HG03521 (cell line): ENCODE data around the gene BRMS1.
A peak's percentile ranks its signal among the peaks of the same experiment; 100 is the strongest.
"Not testable (repeated sequence)": the region's sequence is repeated elsewhere in the genome, so short reads cannot be mapped to it uniquely, and the experiment has no call there.

ENCODE experiments used
- ATAC-seq: cut with Tn5 transposase; IDR thresholded peaks from one replicate; pipeline ENCODE4 v1.9.1; 2021; ENCODE audit warnings: mild to moderate bottlenecking, moderate library complexity; ENCODE audit not compliant: unreplicated experiment

Gene BRMS1, protein sequence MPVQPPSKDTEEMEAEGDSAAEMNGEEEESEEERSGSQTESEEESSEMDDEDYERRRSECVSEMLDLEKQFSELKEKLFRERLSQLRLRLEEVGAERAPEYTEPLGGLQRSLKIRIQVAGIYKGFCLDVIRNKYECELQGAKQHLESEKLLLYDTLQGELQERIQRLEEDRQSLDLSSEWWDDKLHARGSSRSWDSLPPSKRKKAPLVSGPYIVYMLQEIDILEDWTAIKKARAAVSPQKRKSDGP

DNA sequence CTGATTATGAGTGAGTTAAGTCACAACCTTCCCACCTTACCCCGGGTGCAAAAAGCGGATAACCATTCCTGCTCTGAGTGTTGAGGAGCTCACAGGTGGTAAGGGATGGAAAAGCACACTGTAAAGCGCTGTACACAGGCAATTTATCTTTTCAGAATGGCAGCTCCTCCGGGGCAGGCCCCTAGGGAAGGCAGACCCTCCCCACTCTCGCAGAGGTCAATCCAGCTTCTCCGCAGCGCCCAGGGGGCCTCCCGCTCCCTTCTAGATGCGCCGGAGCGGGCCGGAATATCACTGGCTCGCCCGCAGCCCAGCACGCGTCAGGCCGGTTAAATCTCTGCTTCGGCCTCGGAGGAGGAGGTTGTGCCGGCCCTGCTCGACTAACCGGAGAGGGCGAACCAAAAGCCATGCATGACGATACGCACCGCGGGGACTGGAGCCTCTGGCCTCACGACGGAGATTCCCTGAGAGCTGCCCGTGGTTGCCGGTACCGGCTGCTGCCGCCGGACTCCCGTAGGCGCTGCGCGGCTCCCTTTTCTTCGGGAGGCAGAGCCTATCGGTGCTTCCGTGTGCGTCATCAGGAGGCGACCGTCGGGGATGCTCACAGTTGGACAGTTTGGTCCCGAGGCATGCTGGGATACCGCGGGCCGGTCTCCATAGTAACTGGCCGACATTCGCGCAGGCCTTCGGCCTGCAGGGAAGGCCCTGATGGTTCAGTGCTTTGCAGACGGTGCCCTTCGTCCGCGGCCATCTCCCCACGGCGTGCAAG lies at the start of gene BRMS1:
TSS of gene BRMS1 (minus strand) at position 555 of the 766 bp plus-strand sequence. CDS start 2,870 bp downstream, outside the sequence.
- peak; percentile 64 for ATAC-seq

DNA sequence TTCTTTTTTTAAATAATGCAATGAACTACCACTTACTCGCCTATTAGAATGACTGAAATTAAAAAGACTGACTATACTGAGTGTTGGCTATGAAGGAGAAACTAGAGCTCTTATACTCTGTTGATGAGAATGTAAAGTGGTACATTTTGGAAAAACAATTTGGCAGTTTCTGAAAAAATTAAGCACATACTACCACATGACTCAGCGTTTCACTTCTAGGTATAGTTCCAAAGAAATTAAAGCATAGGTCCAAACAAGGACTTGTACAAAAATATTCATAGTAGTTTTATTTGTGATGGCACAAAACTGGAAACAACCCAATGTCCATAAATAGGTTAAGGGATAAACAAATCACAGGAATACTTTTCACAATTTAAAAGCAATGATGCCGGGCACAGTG lies 49.0 kb upstream of the BRMS1 start:
- no peak for ATAC-seq

DNA sequence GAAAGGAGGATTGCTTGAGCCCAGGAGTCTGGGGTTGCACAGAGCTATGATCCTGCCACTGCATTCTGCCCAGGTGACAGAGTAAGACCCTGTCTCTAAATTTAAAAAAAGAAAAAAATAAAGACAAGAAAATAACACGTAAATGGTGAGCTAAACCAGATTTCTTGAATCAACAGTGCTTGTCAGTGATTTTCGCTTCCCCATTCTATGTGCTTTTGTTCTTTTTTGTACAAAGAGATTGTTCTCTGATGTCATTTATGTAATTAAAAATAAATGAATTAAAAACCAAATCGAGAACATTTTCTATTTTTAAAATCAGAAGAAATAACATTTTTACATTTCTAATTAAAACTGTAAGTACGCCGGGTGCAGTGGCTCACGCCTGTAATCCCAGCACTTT lies 46.4 kb upstream of the BRMS1 start:
- ATAC-seq, result no peak

DNA sequence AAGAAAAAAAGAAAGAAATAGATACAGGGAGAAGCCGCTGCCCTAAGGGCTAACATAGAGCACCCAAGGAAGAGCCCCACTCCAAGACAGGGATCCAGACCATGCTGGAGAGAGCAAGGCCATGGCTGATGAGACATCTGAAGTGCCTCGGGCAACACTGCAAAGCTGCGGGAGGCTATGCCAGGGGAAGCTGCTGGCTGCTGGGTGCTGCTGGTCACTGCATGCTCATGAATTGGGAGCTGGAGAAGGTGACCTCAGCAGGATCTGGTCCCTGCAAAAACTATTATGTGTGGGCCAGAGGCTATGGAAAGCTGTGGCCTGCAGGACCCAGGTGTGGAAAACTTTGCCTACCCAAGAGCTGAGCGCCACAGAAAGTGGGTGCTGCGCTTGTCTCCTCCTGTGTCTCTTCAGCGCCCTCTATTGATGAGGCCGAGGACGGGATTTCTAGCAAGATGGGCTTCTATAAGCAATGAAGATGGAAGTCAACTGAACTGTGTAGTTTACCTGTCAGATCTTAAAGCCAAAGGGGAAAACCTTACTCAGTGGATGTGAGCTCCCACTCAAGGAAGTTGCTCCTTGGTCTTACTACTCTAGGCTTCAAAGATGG lies 44.0 kb upstream of the BRMS1 start:
- ATAC-seq, result no peak

DNA sequence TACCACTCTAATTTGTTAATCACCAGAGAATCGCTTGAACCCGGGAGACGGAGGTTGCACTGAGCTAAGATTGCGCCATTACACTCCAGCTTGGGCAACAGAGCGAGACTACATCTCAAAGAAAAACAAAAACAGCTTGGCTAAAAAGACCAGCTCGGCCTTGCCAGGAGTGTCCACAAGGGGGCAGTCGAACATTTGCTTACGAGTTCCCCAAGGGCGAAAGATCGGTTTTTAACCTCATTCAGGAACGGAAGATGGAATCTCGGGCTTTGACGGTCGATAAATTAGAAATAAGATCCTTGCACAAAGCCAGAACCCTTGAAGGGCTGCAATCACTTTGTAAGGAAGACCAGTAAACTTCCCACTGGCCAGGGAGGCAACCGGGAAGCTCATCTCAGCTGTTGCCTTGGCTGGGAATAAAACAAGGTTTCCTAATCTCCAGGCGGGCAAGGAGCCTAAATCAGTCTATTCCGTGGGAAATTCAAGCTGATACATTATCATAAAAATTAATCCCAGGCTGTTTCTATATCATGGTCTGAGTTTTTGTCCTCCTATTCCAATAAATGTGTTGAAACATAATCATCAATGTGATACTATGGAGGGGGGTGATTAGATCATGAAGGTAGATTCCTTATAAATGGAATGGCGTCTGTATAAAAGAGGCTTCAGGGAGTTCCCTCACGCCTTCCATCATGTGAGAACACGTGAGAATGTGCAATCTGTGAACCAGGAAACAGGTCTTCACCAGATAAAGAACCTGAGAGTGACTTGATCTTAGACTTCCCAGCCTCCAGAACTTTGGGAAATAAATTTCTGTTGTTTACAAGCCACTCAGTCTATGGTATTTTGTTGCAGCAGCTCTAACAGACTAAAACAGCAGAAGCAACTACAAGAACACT lies 41.5 kb upstream of the BRMS1 start:
- ATAC-seq, result no peak

DNA sequence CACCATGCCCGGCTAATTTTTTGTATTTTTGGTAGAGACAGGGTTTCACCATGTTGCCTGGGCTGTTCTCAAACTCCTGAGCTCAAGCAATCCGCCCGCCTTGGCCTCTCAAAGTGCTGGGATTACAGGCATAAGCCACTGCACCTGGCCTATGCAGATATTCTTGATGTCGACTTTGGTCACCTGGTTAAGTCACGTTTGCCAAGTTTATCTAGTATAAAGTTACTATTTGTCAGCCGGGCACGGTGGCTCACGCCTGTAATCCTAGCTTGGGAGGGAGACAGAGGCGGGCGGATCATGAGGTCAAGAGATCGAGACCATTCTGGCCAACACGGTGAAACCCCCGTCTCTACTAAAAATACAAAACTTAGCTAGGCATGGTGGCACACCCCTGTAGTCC lies 39.4 kb upstream of the BRMS1 start:
- ATAC-seq, result not testable (repeated sequence)

DNA sequence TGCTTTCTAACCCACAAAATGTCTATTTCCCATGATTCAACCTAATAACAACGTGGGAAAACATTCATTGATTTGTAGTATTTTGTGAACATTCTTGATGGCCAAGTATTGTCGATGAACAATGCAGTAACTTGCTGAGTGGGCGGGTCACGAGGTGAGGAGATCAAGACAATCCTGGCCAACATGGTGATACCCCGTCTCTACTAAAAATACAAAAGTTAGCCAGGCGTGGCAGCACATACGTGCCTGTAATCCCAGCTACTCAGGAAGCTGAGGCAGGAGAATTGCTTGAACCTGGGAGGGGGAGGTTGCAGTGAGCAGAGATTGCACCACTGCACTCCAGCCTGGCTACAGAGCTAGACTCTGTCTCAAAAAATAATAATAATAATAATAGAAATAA lies 35.4 kb upstream of the BRMS1 start:
- not testable (repeated sequence) for ATAC-seq

DNA sequence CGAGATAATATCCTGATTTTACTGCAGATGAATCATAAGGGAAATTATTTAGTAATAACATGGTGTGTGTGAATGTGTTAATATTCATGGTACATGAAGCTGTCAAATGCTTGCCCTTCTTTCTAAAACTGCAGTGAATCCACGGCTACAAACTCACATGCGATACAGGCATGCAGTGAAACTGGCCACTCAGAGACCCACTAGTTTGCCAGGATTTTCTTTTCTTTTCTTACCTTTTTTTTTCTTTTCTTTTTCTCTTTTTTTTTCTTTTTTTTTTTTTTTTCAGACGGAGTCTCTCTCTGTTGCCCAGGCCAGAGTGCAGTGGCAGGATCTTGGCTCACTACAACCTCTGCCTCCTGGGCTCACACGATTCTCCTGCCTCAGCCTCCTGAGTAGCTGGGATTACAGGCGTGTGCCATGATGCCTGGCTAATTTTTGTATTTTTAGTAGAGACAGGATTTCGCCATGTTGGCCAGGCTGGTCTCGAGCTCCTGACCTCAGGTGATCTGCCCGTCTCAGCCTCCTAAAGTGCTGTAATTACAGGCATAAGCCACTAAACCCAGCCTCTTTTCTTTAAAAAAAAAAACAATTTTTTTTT lies 28.9 kb upstream of the BRMS1 start:
- ATAC-seq, result not testable (repeated sequence)

DNA sequence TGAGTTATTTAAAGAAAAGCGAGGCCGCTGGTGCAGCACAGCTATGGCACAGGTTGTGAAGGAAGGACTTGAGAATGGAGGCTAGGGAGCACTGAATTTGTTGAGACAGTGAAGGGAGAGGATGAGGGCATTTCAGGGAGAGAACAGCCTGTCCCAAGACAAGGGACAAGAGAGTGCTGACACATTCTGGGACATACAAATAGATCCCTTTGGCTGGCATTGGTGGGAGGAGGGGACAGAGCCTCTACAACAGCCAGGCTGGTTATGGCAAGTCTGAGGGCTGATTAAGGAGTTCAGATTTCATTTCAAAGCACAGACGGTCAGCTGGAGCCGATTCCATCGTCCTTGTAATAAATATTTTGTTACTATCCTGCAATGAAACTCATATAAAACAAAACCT lies 28.4 kb upstream of the BRMS1 start:
- no peak for ATAC-seq

DNA sequence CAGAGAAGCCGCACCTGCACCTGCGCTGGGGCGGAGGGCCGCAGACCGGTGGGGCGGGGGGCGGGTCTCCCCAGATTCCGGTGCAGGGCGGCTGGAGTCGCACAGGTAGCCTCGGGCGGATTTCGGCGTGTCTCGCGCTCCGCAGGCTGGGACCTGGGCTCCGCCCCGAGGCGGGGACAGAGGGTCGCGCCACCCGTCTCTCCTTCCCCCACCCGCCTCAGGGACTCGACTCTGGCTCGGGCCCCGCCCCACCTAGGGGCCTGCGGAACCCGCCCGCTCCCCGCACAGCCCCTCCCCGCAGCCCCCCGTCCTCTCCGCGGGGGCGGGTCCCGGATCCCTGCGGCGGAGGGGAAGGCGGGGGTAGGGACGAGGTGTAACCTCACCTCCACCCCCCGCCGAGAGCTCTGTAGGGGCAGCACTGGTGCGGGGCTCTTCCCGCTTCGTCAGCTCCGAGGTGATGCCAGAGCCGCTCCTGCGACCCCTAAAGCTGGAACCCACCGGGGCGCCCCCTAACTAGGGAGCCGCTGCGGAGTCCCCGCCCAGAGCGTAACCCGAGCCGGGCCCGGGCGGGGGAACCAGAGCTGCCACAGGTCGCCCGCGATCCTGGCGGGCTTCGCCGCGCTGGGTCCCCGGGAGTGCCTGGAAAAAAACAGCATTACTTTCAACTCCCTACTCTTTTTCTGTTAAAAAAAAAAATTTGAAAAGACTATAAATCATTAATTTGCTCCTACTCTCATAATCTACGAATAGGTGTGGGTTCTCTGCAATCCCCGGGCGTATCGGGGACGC lies 26.9 kb upstream of the BRMS1 start, which contains the start of gene SLC29A2:
TSS of gene SLC29A2 (minus strand) at position 134 of the 789 bp plus-strand sequence. CDS start 169 bp downstream, outside the sequence.
- peak; percentile 58 for ATAC-seq

DNA sequence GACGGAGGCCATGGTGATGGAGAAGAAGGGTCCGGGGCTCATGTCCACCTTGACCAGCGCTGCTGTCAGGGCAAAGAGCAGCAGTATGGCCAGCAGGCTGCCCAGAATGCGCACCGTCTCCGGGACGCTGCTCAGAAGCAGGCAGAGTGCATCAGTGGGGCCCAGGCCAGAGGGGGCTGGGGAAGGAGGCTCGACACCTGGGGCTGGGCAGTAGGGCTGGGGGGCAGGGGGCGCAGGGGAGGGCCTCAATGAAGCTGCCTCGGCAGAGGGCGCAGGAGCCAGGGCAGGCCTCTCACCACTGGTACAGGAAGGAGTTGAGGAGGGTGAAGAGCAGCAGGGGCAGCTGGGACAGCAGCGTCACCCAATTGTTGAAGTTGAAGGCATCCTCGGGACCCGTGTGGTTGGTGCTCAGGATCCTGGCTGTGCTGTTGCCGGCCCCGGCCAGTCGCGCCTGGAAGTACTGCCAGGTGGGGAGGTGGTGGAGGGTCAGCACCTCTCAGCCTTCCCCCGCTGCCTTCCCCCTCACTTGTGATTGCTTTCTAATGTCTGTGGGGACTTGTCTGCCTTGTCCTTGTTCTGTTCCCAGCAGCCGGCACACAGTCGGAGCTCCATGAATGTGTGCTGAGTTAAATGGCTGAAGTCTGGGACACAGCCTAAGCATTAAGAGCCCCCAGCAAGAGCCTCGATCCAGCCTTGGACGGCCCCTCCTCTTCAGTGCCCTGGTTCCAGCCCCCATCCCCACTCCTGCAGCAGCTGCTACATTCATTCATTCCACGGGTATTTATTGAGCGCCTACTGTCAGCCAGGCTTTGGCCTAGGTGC lies 24.4 kb upstream of the BRMS1 start:
- ATAC-seq, result no peak

DNA sequence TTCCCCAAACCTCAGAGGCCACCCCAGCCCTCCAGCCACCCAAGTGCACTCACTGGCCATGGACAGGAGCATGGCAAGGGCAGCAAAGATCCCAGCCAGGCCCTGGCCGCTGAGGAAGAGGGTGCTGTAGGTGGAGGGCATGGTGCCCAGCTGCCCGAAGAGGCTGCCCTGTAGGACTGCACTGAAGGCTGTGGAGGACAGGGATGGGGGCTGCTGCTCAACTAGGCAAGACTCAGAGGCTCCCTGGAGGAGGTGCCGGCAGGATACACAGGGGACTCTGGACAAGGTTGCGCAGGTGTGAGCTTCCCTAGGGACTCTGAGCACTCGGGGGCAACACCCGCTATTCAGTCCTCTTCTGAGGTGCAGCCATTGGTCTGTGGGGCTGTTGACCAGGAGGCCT lies 23.6 kb upstream of the BRMS1 start:
- ATAC-seq, result no peak

DNA sequence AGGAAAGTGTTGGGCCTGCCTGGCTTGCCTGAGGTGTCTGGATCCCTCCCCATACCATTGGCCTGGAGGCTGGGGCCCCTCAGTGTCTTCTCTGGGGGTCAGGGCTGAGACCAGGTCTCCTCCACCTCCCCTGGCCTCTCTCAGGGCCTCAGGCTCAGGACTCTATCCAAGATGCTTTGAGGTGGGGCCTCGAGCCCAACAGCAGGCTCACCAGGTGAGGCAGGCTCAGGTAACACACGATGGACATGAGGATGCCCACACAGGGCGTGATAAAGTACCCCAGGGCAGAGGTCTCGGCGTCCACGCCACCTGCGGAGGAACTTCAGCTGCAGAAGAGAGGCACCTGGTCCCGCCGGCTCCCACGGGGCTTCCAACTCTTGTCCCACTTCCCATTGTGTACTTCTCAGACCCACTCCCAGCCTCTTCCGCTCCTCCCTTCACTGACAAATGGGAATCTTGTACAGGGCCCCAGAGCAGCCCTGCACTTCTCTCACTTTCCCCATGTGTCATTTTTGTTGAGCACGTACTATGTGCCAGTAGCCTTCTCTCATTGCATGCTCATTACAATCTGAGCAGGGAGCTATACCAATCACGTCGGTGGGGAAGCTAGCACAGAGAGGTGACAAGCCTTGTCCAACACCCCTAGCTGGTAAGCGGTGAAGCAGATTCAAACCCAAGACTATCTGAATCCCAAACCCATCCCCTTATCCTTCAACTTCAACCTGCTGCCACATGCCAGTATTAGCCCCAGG lies 22.8 kb upstream of the BRMS1 start:
- ATAC-seq, result no peak

DNA sequence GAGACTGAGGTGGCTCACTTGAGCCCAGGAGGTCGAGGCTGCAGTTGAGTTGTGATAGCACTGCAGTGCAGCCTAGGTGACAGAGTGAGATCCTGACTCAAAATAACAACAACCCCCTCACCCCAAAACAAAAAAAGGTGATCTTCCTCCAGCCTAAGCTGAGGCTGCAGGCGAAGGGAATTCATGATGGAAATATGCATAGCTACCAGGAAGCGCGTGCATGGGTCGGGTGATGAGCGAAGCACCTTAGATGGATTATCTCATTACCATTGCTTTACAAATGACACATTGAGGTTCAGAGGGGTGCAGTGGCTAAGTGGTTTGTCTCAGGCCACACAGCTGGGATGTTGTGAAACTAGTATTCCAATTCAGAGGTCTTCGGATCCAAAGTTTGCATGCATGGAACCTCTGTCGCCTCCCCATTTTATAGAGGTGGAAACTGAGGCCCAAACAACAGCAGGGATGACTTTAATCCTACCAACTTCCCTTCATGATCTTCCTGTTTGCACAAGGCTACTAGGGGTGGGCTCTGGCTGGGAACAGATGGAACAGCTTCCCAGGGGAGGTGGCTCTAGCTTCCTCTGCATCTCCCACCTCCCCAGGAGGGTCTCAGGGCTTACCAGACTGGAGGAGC lies 22.1 kb upstream of the BRMS1 start:
- no peak for ATAC-seq

DNA sequence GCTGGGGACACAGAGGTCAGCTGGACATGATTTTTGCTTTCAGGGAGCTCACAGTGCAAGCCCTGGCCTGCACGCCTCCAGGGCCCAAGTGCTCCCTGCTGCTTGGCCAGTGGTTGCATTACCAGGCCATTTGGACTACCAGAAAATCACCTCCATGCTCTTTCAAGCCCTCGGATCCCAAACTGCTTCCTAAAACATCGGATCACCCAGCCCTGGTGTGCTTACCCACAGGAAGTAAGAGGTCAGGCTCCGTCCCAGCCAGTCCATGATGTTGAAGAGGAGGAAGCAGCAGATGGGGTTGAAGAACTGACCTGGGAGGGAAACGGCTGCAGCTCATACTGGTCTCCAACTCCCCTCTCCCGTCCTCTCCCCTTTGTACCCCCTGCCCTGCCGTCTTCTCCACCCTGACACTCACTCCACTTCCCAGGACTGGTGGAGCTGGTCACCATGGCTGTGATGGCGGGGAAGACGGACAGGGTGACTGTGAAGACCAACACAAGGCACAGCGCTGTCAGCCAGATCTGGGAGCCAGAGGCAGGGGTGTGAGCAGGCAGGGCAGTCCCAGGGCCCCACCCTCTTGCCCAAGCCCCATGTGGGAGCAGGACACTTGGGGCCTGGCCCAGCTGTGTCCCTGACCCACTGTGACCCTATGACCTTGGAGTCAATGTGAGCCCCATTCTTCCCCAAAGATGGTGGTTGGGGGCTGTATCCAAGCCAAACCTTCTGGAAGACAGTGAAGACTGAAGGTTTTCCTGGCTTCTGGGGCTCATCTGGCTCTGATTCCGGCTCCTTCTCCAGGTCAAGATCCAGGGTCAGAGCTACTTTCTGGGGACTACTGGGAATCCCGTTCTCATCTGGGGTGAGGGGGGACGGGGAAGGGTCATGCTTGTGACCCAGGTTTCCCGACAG lies 21.1 kb upstream of the BRMS1 start:
- ATAC-seq, result no peak

DNA sequence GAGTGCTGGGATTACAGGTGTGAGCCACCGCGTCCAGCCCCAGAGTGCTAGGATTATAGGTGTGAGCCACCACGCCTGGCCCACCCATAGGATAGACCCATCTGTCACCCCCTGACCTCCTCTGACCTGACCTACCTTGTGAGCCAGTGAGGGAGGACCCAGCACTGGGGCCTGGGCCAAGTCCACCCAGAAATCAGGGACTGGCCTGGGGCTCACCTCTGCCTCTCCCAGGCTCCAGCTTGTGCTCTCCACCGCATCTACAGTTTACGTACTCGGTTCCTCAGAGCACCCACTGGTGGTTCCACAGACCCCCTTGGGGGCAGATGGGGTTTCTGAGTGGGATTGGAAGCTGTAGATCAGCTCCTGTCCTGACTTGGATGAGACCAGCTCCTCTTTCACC lies 20.3 kb upstream of the BRMS1 start:
- ATAC-seq, result no peak
